ENCODE measurements around the gene BOLA3.

- TF ChIP-seq GATA2 (IDR thresholded peaks at IDR 0.05; ENCODE audit: low read depth, low read length) (no peak), GATA3 (IDR thresholded peaks at IDR 0.05; ENCODE audit: low read depth, low read length) (no peak)
Observed at GRCh38 chr2:74164761-74165160, 17.0 kb upstream of the BOLA3 start.
